Measurements from ENCODE around the gene ANK2.
"Not testable (repeated sequence)": the region's sequence is repeated elsewhere in the genome, so short reads cannot be mapped to it uniquely, and the experiment has no call there.

The ANK2 gene

GRCh38 chr4:113050837-113051236 lies 1.4 kb downstream of the ANK2 start:
- Histone ChIP-seq H3K4me3 (ENCODE audit: low read depth, low read length) (no peak overlapping the region), H3K4me1 (ENCODE audit: control insufficient read depth, insufficient read depth, low read length, unreplicated experiment) (no peaks in the 10 kb centered on the region), H3K27ac (ENCODE audit: low read depth, low read length) (no peak overlapping the region), H2AFZ (ENCODE audit: low read length, unreplicated experiment) (no peak overlapping the region), H3K27me3 (ENCODE audit: insufficient read depth, low read length) (no peaks in the 10 kb centered on the region), H3K79me2 (ENCODE audit: control insufficient read depth, insufficient read depth, low read length, unreplicated experiment) (no peaks in the 10 kb centered on the region), H3K36me3 (ENCODE audit: insufficient read depth, low read length) (no peaks in the 10 kb centered on the region)

- no peak overlapping the region for H2AFZ ChIP-seq (ENCODE audit: low read length, unreplicated experiment)
- H3K27me3 ChIP-seq (ENCODE audit: insufficient read depth, low read length) = no peaks in the 10 kb centered on the region
- H3K27ac ChIP-seq (ENCODE audit: low read depth, low read length) = no peak overlapping the region
- H3K79me2 ChIP-seq (ENCODE audit: control insufficient read depth, insufficient read depth, low read length, unreplicated experiment) = no peaks in the 10 kb centered on the region
- no peaks in the 10 kb centered on the region for H3K4me1 ChIP-seq (ENCODE audit: control insufficient read depth, insufficient read depth, low read length, unreplicated experiment)
- H3K36me3 ChIP-seq (ENCODE audit: insufficient read depth, low read length) = no peaks in the 10 kb centered on the region
- H3K4me3 ChIP-seq (ENCODE audit: low read depth, low read length) = no peak overlapping the region
Observed at GRCh38 chr4:113051361-113051760, 1.9 kb downstream of the ANK2 start.

GRCh38 chr4:113052379-113052951 lies 3.0 kb downstream of the ANK2 start:
- Histone ChIP-seq H3K79me2 (ENCODE audit: control insufficient read depth, insufficient read depth, low read length, unreplicated experiment) (no peaks in the 10 kb centered on the region), H3K4me3 (ENCODE audit: low read depth, low read length) (no peak overlapping the region), H2AFZ (ENCODE audit: low read length, unreplicated experiment) (no peak overlapping the region), H3K4me1 (ENCODE audit: control insufficient read depth, insufficient read depth, low read length, unreplicated experiment) (no peaks in the 10 kb centered on the region), H3K36me3 (ENCODE audit: insufficient read depth, low read length) (no peaks in the 10 kb centered on the region), H3K27ac (ENCODE audit: low read depth, low read length) (no peak overlapping the region), H3K27me3 (ENCODE audit: insufficient read depth, low read length) (no peaks in the 10 kb centered on the region)

- Histone ChIP-seq H2AFZ (ENCODE audit: low read length, unreplicated experiment) (no peak overlapping the region), H3K4me3 (ENCODE audit: low read depth, low read length) (no peak overlapping the region), H3K27ac (ENCODE audit: low read depth, low read length) (no peak overlapping the region), H3K79me2 (ENCODE audit: control insufficient read depth, insufficient read depth, low read length, unreplicated experiment) (no peaks in the 10 kb centered on the region), H3K4me1 (ENCODE audit: control insufficient read depth, insufficient read depth, low read length, unreplicated experiment) (no peaks in the 10 kb centered on the region), H3K27me3 (ENCODE audit: insufficient read depth, low read length) (no peaks in the 10 kb centered on the region), H3K36me3 (ENCODE audit: insufficient read depth, low read length) (no peaks in the 10 kb centered on the region)
Observed at GRCh38 chr4:113053883-113054282, 4.4 kb downstream of the ANK2 start.

- H3K27me3 ChIP-seq (ENCODE audit: insufficient read depth, low read length) = no peaks in the 10 kb centered on the region
- no peak overlapping the region for H3K27ac ChIP-seq (ENCODE audit: low read depth, low read length)
- no peaks in the 10 kb centered on the region for H3K79me2 ChIP-seq (ENCODE audit: control insufficient read depth, insufficient read depth, low read length, unreplicated experiment)
- H3K4me3 ChIP-seq (ENCODE audit: low read depth, low read length) = no peak overlapping the region
- no peaks in the 10 kb centered on the region for H3K36me3 ChIP-seq (ENCODE audit: insufficient read depth, low read length)
- H2AFZ ChIP-seq (ENCODE audit: low read length, unreplicated experiment) = no peak overlapping the region
- no peaks in the 10 kb centered on the region for H3K4me1 ChIP-seq (ENCODE audit: control insufficient read depth, insufficient read depth, low read length, unreplicated experiment)
Observed at GRCh38 chr4:113056318-113056717, 6.9 kb downstream of the ANK2 start.

GRCh38 chr4:113057891-113058290 lies 8.4 kb downstream of the ANK2 start:
- H3K27me3 ChIP-seq (ENCODE audit: insufficient read depth, low read length) = no peaks in the 10 kb centered on the region
- H3K4me3 ChIP-seq (ENCODE audit: low read depth, low read length) = no peak overlapping the region
- no peak overlapping the region for H3K27ac ChIP-seq (ENCODE audit: low read depth, low read length)
- no peaks in the 10 kb centered on the region for H3K36me3 ChIP-seq (ENCODE audit: insufficient read depth, low read length)
- no peak overlapping the region for H2AFZ ChIP-seq (ENCODE audit: low read length, unreplicated experiment)
- no peaks in the 10 kb centered on the region for H3K79me2 ChIP-seq (ENCODE audit: control insufficient read depth, insufficient read depth, low read length, unreplicated experiment)
- no peaks in the 10 kb centered on the region for H3K4me1 ChIP-seq (ENCODE audit: control insufficient read depth, insufficient read depth, low read length, unreplicated experiment)

GRCh38 chr4:113059449-113060182 lies 10.2 kb downstream of the ANK2 start:
- no peak overlapping the region for H2AFZ ChIP-seq (ENCODE audit: low read length, unreplicated experiment)
- no peaks in the 10 kb centered on the region for H3K79me2 ChIP-seq (ENCODE audit: control insufficient read depth, insufficient read depth, low read length, unreplicated experiment)
- H3K27me3 ChIP-seq (ENCODE audit: insufficient read depth, low read length) = no peaks in the 10 kb centered on the region
- H3K4me3 ChIP-seq (ENCODE audit: low read depth, low read length) = no peak overlapping the region
- no peak overlapping the region for H3K27ac ChIP-seq (ENCODE audit: low read depth, low read length)
- H3K36me3 ChIP-seq (ENCODE audit: insufficient read depth, low read length) = no peaks in the 10 kb centered on the region
- H3K4me1 ChIP-seq (ENCODE audit: control insufficient read depth, insufficient read depth, low read length, unreplicated experiment) = no peaks in the 10 kb centered on the region

- Histone ChIP-seq H3K27ac (ENCODE audit: low read depth, low read length) (no peak overlapping the region), H2AFZ (ENCODE audit: low read length, unreplicated experiment) (no peak overlapping the region), H3K79me2 (ENCODE audit: control insufficient read depth, insufficient read depth, low read length, unreplicated experiment) (no peaks in the 10 kb centered on the region), H3K27me3 (ENCODE audit: insufficient read depth, low read length) (no peaks in the 10 kb centered on the region), H3K4me1 (ENCODE audit: control insufficient read depth, insufficient read depth, low read length, unreplicated experiment) (no peaks in the 10 kb centered on the region), H3K36me3 (ENCODE audit: insufficient read depth, low read length) (no peaks in the 10 kb centered on the region), H3K4me3 (ENCODE audit: low read depth, low read length) (no peak overlapping the region)
Observed at GRCh38 chr4:113060853-113061252, 11.4 kb downstream of the ANK2 start.

- Histone ChIP-seq H2AFZ (ENCODE audit: low read length, unreplicated experiment) (no peak overlapping the region), H3K36me3 (ENCODE audit: insufficient read depth, low read length) (no peaks in the 10 kb centered on the region), H3K27ac (ENCODE audit: low read depth, low read length) (no peak overlapping the region), H3K4me1 (ENCODE audit: control insufficient read depth, insufficient read depth, low read length, unreplicated experiment) (peaks cover 4% of the 10 kb centered on the region), H3K27me3 (ENCODE audit: insufficient read depth, low read length) (no peaks in the 10 kb centered on the region), H3K4me3 (ENCODE audit: low read depth, low read length) (no peak overlapping the region), H3K79me2 (ENCODE audit: control insufficient read depth, insufficient read depth, low read length, unreplicated experiment) (no peaks in the 10 kb centered on the region)
Observed at GRCh38 chr4:113064244-113064643, 14.8 kb downstream of the ANK2 start.

- Histone ChIP-seq H3K4me3 (ENCODE audit: low read depth, low read length) (no peak overlapping the region), H3K36me3 (ENCODE audit: insufficient read depth, low read length) (no peaks in the 10 kb centered on the region), H3K27me3 (ENCODE audit: insufficient read depth, low read length) (no peaks in the 10 kb centered on the region), H2AFZ (ENCODE audit: low read length, unreplicated experiment) (no peak overlapping the region), H3K4me1 (ENCODE audit: control insufficient read depth, insufficient read depth, low read length, unreplicated experiment) (peaks cover 10% of the 10 kb centered on the region), H3K79me2 (ENCODE audit: control insufficient read depth, insufficient read depth, low read length, unreplicated experiment) (no peaks in the 10 kb centered on the region), H3K27ac (ENCODE audit: low read depth, low read length) (no peak overlapping the region)
Observed at GRCh38 chr4:113065629-113066028, 16.2 kb downstream of the ANK2 start.

GRCh38 chr4:113068771-113069170 lies 19.3 kb downstream of the ANK2 start:
- H2AFZ ChIP-seq (ENCODE audit: low read length, unreplicated experiment); H3K27me3 ChIP-seq (ENCODE audit: insufficient read depth, low read length); H3K79me2 ChIP-seq (ENCODE audit: control insufficient read depth, insufficient read depth, low read length, unreplicated experiment); H3K36me3 ChIP-seq (ENCODE audit: insufficient read depth, low read length); H3K27ac ChIP-seq (ENCODE audit: low read depth, low read length); H3K4me3 ChIP-seq (ENCODE audit: low read depth, low read length); H3K4me1 ChIP-seq (ENCODE audit: control insufficient read depth, insufficient read depth, low read length, unreplicated experiment): not testable (repeated sequence)

Data from ACC112 (cell line).